ENCODE data around the gene HOXC11. TPM values are rescaled to one million over a fixed set of nuclear protein-coding genes. Genes with fewer than 3 reads are reported as not detected.

The HOXC11 gene
- polyA plus RNA-seq, 1 experiment: not detected

DNA sequence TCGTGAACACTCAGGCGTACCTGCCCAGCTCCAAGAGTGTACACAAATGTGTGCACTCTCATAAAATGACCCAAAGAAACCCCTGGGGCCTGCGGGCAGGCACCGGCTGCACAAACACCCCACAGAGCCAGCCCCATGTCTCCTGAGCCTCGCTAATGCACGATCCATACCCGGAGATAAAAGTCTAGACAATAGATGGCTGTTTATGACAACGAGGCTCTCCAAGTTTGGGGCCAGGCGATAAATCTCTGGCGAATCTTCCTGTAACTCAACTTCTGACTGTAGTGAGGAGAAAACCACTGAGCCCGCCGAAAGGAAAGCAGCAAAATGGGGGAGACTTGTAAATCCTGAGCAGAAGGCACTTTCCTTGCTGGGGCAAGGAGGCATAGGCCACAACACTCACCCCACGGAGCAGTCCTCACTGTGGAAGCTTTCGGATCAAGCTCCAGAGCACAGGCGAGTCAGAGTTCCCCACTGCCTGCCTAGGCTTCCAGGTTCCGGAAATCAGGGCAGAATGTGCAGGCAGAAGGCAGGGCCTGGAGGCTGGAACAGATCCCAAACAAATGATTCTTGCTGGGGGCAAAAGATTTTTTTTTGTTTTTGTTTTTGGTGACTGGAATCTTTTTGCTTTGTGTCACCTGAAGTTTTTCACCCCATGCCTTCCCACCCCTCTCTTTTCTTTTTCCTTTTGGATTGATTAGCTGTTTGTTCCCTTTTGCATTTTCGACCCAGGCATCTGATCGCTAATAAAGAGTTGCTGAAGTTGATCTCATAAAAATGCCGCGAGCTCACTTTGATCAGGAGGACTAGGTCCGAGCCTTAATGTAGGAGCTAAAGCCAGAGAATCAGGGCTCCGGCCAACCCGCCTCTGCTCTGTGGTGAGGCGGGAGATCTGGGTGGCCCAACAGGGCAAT, 4.5 kb upstream of the HOXC11 start:
- CTCF ChIA-PET: no interaction called here

DNA sequence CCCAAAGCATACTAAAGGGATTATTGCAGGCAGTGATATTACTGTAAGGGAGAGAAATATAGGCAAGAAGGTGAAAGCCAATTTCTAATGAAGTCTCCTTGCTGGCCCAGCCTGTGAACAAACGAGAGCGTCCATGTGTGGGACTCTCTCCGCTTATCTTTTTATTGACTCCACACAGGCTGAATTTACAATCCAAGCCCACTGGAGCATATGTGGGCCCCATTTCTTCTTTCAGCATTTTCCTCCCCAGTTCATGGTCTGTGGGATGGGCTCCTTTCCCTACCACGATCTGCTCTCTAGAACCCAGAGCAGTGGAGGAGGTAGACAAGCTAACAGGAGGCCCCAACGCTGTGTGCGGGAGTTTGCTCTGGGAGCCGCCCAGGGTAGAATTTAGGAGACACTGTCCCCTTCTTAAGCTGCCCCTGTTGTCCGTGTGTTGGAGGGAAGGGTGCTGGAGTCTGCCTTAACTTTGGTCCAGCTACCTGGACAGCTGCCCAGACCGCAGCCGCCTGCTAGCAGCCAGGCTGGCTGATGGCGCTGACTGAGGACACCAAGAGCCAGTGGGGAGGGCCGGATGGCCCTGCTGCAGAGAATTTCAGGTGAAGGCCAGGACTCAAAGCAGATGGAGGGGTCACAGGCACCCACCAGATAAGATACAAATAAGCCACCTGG, 3.2 kb upstream of the HOXC11 start:
- H3K9me3 ChIP-seq (ENCODE audit: control insufficient read depth, insufficient read depth, low read length): peaks cover 6% of the 10 kb centered on the region
- peaks cover 97% of the 10 kb centered on the region for H3K27me3 ChIP-seq (ENCODE audit: control insufficient read depth, insufficient read depth, low read length)
- H3K4me3 ChIP-seq (ENCODE audit: low read depth, low read length): no peak overlapping the region
- ChIA-PET POLR2A (no interaction called here), CTCF (no interaction called here)
- DNase-seq (ENCODE audit: low read depth, low spot score): no peak
- no peak overlapping the region for H3K27ac ChIP-seq (ENCODE audit: low read depth, low read length)
- TF ChIP-seq, protein P1, sequence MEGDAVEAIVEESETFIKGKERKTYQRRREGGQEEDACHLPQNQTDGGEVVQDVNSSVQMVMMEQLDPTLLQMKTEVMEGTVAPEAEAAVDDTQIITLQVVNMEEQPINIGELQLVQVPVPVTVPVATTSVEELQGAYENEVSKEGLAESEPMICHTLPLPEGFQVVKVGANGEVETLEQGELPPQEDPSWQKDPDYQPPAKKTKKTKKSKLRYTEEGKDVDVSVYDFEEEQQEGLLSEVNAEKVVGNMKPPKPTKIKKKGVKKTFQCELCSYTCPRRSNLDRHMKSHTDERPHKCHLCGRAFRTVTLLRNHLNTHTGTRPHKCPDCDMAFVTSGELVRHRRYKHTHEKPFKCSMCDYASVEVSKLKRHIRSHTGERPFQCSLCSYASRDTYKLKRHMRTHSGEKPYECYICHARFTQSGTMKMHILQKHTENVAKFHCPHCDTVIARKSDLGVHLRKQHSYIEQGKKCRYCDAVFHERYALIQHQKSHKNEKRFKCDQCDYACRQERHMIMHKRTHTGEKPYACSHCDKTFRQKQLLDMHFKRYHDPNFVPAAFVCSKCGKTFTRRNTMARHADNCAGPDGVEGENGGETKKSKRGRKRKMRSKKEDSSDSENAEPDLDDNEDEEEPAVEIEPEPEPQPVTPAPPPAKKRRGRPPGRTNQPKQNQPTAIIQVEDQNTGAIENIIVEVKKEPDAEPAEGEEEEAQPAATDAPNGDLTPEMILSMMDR (IDR thresholded peaks at IDR 0.05; ENCODE audit: low read depth, low read length): no peak

More for the DNA sequence above, 4.5 kb upstream of the HOXC11 start:
- POLR2A ChIA-PET: no interaction called here
- H3K4me3 ChIP-seq (ENCODE audit: low read depth, low read length): no peak overlapping the region
- H3K27ac ChIP-seq (ENCODE audit: low read depth, low read length): no peak overlapping the region
- no peak for DNase-seq (ENCODE audit: low read depth, low spot score)
- H3K27me3 ChIP-seq (ENCODE audit: control insufficient read depth, insufficient read depth, low read length): peaks cover 98% of the 10 kb centered on the region
- TF ChIP-seq, protein P1 (IDR thresholded peaks at IDR 0.05; ENCODE audit: low read depth, low read length): no peak
- peaks cover 7% of the 10 kb centered on the region for H3K9me3 ChIP-seq (ENCODE audit: control insufficient read depth, insufficient read depth, low read length)

DNA sequence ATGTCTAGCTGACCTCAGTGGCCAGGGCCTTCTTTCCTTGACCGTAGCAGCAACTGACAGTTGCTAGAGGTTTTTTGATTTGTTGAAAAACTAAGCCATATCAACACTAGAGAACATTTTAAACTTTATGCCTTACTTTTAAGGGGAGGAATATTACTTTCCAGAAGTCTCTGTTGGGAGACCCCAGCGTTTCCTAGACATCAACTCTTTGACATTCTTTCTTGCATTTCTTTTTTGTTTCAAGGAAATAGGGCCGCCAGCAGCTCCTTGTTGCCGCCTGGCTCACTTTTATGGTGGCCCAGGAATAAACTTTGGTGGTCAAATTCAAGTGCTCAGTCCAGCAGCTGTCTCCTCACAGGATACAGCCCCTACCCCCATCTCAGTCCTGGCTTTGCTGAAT, 2.5 kb upstream of the HOXC11 start:
- no peak overlapping the region for H3K27ac ChIP-seq (ENCODE audit: low read depth, low read length)

DNA sequence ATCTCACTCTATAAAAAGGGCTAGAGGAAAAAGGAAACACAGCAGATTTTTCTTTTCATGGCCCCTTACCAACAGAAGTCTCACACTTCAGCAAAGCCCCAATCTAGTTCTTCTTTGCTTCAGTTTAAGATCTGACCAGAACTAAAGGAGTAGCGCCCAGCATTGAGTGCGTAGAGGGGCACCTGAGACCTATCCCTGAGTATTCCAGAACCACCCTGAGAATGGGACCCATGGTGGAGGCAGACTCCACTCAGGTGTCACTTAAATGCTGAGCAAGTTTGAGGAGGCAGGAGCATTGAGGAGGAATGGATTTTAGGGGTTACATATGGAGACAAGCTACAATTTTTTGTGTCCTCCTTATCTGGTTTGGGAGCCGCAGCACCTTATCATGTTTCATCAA, 1.8 kb upstream of the HOXC11 start:
- peaks cover 12% of the 10 kb centered on the region for H3K9me3 ChIP-seq (ENCODE audit: control insufficient read depth, insufficient read depth, low read length)
- POLR2A ChIA-PET: no interaction called here
- H3K4me3 ChIP-seq (ENCODE audit: low read depth, low read length): no peak overlapping the region
- H3K27me3 ChIP-seq (ENCODE audit: control insufficient read depth, insufficient read depth, low read length): peaks cover 97% of the 10 kb centered on the region
- no peak for DNase-seq (ENCODE audit: low read depth, low spot score)
- CTCF ChIA-PET: no interaction called here
- no peak overlapping the region for H3K27ac ChIP-seq (ENCODE audit: low read depth, low read length)
- TF ChIP-seq, protein P1 (IDR thresholded peaks at IDR 0.05; ENCODE audit: low read depth, low read length): no peak

More for the DNA sequence above, 2.5 kb upstream of the HOXC11 start:
- no peak overlapping the region for H3K4me3 ChIP-seq (ENCODE audit: low read depth, low read length)
- ChIA-PET POLR2A (no interaction called here), CTCF (no interaction called here)
- DNase-seq (ENCODE audit: low read depth, low spot score): no peak
- H3K27me3 ChIP-seq (ENCODE audit: control insufficient read depth, insufficient read depth, low read length): peaks cover 97% of the 10 kb centered on the region
- TF ChIP-seq, protein P1 (IDR thresholded peaks at IDR 0.05; ENCODE audit: low read depth, low read length): no peak
- H3K9me3 ChIP-seq (ENCODE audit: control insufficient read depth, insufficient read depth, low read length): peaks cover 11% of the 10 kb centered on the region

DNA sequence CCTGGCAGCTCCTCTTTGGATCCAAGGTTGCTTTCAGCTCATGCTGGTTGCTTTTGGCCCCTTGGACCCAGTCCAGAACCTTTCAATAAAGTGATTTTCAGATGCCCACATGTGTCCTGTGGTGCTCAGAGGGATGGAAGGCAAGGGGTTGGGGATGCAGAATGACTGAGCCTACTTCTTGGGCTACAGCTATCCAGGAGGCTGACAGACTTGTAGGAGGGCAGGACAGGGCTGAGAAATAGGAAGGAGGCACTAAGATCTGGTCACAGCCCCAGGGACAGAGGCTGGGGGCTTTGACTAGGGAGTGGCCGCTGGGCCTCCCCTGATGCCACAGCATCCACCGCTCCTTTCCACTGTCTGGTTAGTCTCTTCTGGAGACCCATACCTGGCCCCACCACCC, 1.2 kb upstream of the HOXC11 start:
- H3K27me3 ChIP-seq (ENCODE audit: control insufficient read depth, insufficient read depth, low read length): peaks cover 97% of the 10 kb centered on the region
- TF ChIP-seq, protein P1 (IDR thresholded peaks at IDR 0.05; ENCODE audit: low read depth, low read length): no peak
- DNase-seq (ENCODE audit: low read depth, low spot score): no peak
- H3K27ac ChIP-seq (ENCODE audit: low read depth, low read length): no peak overlapping the region
- POLR2A ChIA-PET: no interaction called here
- CTCF ChIA-PET: no interaction called here
- H3K9me3 ChIP-seq (ENCODE audit: control insufficient read depth, insufficient read depth, low read length): peaks cover 12% of the 10 kb centered on the region
- H3K4me3 ChIP-seq (ENCODE audit: low read depth, low read length): no peak overlapping the region
